Vagina (tissue), 2 donors: Measurements from ENCODE around the gene PRKAB2. TPM values are rescaled to one million over a fixed set of nuclear protein-coding genes. Genes with fewer than 3 reads are reported as not detected.
"Not testable (repeated sequence)": the region's sequence is repeated elsewhere in the genome, so short reads cannot be mapped to it uniquely, and the experiment has no call there.

ENCODE experiments used
- DNase-seq, 2 donors: peaks; one replicate each; pipeline ENCODE4 v3.0.0-alpha.2; 2017; ENCODE audit errors: extremely low spot score in 2 of 2
- H3K27ac ChIP-seq: fragments of 200-600 bp; sonication (generic); one replicate; pipeline ENCODE4 v1.5.1; 2019
- H3K27me3 ChIP-seq: fragments of 200-600 bp; sonication (generic); one replicate; pipeline ENCODE4 v1.5.1; 2019
- H3K36me3 ChIP-seq, 2 donors: fragments of 200-600 bp; sonication (generic); one replicate each; pipeline ENCODE4 v1.5.1; 2017 to 2019
- H3K4me1 ChIP-seq: fragments of 200-600 bp; sonication (generic); one replicate; pipeline ENCODE4 v1.5.1; 2019
- H3K4me3 ChIP-seq, 2 donors: fragments of 200-600 bp; sonication (generic); 1 replicate in 1 of 2; 2 replicates in 1 of 2; pipeline ENCODE4 v1.5.1; 2016 to 2019
- H3K9me3 ChIP-seq: fragments of 200-600 bp; sonication (generic); one replicate; pipeline ENCODE4 v1.5.1; 2019
- CTCF ChIP-seq, 3 experiments: fragments of 450-650 bp in 2 of 3; fragments of 200-600 bp in 1 of 3; sonication (generic) in 1 of 3; IDR thresholded peaks; one replicate each; pipeline ENCODE4 v1.5.1; 2017 to 2019; ENCODE audit warnings: antibody characterized with exemption in 3 of 3, mild to moderate bottlenecking in 2 of 3, moderate library complexity in 2 of 3
- POLR2A ChIP-seq, 2 donors: fragments of 450-650 bp; IDR thresholded peaks; one replicate each; pipeline ENCODE4 v1.6.1; 2017; ENCODE audit warnings: antibody characterized with exemption in 2 of 2, mild to moderate bottlenecking in 2 of 2, moderate library complexity in 2 of 2
- POLR2AphosphoS5 ChIP-seq, 2 donors: sonication (generic); formaldehyde crosslinking; IDR thresholded peaks; one replicate each; pipeline ENCODE4 v1.9.0; 2017; ENCODE audit warnings: antibody characterized with exemption in 2 of 2, mild to moderate bottlenecking in 2 of 2, low read depth in 1 of 2; ENCODE audit not compliant: insufficient read depth in 1 of 2
- intact Hi-C: fragments of 100-400 bp; cut with DNase I; formaldehyde crosslinking; loops from one replicate; pipeline ENCODE4 v1.15.1; 2023
- total RNA-seq: library from RNA; depleted of rRNA; stranded (reverse); fragments of >200 nt; gene quantifications from one replicate; pipeline ENCODE4 v1.2.3, GENCODE V29; 2016

Gene PRKAB2
- total RNA-seq, 1 donor from 2014 or later: 25.0 TPM

- H3K27ac ChIP-seq: no peak overlapping the region
- H3K4me3 ChIP-seq: no peak overlapping the region
- H3K36me3 ChIP-seq: no peaks in the 10 kb centered on the region
- H3K4me1 ChIP-seq: no peaks in the 10 kb centered on the region
- no peaks in the 10 kb centered on the region for H3K27me3 ChIP-seq
- no peaks in the 10 kb centered on the region for H3K9me3 ChIP-seq
- TF ChIP-seq POLR2AphosphoS5 (IDR thresholded peaks at IDR 0.05; ENCODE audit: insufficient read depth in 1 of 2, low read depth in 1 of 2) (no peak), POLR2A (IDR thresholded peaks at IDR 0.05) (no peak), CTCF (IDR thresholded peaks at IDR 0.05) (no peak)
- no peak for DNase-seq
- intact Hi-C loops: no loop called here
Measured at GRCh38 chr1:147110872-147111271, 61.4 kb downstream of the PRKAB2 start.

- DNase-seq: no peak
- no peak overlapping the region for H3K4me3 ChIP-seq
- intact Hi-C loops: no loop called here
- no peaks in the 10 kb centered on the region for H3K4me1 ChIP-seq
- H3K9me3 ChIP-seq: no peaks in the 10 kb centered on the region
- H3K27ac ChIP-seq: no peak overlapping the region
- H3K36me3 ChIP-seq: no peaks in the 10 kb centered on the region
- H3K27me3 ChIP-seq: no peaks in the 10 kb centered on the region
- TF ChIP-seq POLR2AphosphoS5 (IDR thresholded peaks at IDR 0.05; ENCODE audit: insufficient read depth in 1 of 2, low read depth in 1 of 2): no peak
- TF ChIP-seq CTCF (IDR thresholded peaks at IDR 0.05): no peak
- TF ChIP-seq POLR2A (IDR thresholded peaks at IDR 0.05): no peak
Measured at GRCh38 chr1:147110434-147110833, 61.8 kb downstream of the PRKAB2 start.

GRCh38 chr1:147109762-147110161 lies 62.5 kb downstream of the PRKAB2 start:
- Histone ChIP-seq H3K27ac (no peak overlapping the region), H3K36me3 (no peaks in the 10 kb centered on the region), H3K9me3 (no peaks in the 10 kb centered on the region), H3K4me3 (no peak overlapping the region), H3K4me1 (no peaks in the 10 kb centered on the region), H3K27me3 (no peaks in the 10 kb centered on the region)
- intact Hi-C loops: no loop called here
- DNase-seq: no peak
- TF ChIP-seq POLR2AphosphoS5 (IDR thresholded peaks at IDR 0.05; ENCODE audit: insufficient read depth in 1 of 2, low read depth in 1 of 2) (no peak), CTCF (IDR thresholded peaks at IDR 0.05) (no peak), POLR2A (IDR thresholded peaks at IDR 0.05) (no peak)

GRCh38 chr1:147109041-147109440 lies 63.2 kb downstream of the PRKAB2 start:
- H3K4me1 ChIP-seq: no peaks in the 10 kb centered on the region
- TF ChIP-seq CTCF (IDR thresholded peaks at IDR 0.05): no peak
- no peak for TF ChIP-seq POLR2A (IDR thresholded peaks at IDR 0.05)
- no peak for TF ChIP-seq POLR2AphosphoS5 (IDR thresholded peaks at IDR 0.05; ENCODE audit: insufficient read depth in 1 of 2, low read depth in 1 of 2)
- H3K9me3 ChIP-seq: no peaks in the 10 kb centered on the region
- H3K27ac ChIP-seq: no peak overlapping the region
- intact Hi-C loops: no loop called here
- no peak for DNase-seq
- H3K4me3 ChIP-seq: no peak overlapping the region
- H3K27me3 ChIP-seq: no peaks in the 10 kb centered on the region
- H3K36me3 ChIP-seq: no peaks in the 10 kb centered on the region

- H3K27ac ChIP-seq, intact Hi-C loops, H3K4me3 ChIP-seq, DNase-seq, H3K36me3 ChIP-seq, H3K9me3 ChIP-seq, H3K27me3 ChIP-seq, H3K4me1 ChIP-seq: not testable (repeated sequence)
Measured at GRCh38 chr1:147106407-147106881, 65.8 kb downstream of the PRKAB2 start.

- H3K9me3 ChIP-seq: no peaks in the 10 kb centered on the region
- DNase-seq: no peak
- no peaks in the 10 kb centered on the region for H3K27me3 ChIP-seq
- TF ChIP-seq POLR2AphosphoS5 (IDR thresholded peaks at IDR 0.05; ENCODE audit: insufficient read depth in 1 of 2, low read depth in 1 of 2): no peak
- no peak for TF ChIP-seq CTCF (IDR thresholded peaks at IDR 0.05)
- no peak for TF ChIP-seq POLR2A (IDR thresholded peaks at IDR 0.05)
- H3K4me3 ChIP-seq: no peak overlapping the region
- H3K27ac ChIP-seq: no peak overlapping the region
- intact Hi-C loops: no loop called here
- H3K36me3 ChIP-seq: no peaks in the 10 kb centered on the region
- H3K4me1 ChIP-seq: no peaks in the 10 kb centered on the region
Measured at GRCh38 chr1:147105909-147106308, 66.4 kb downstream of the PRKAB2 start.
